Esophagus squamous epithelium (tissue), 5 donors: ENCODE measurements around the gene ATXN7L3. TPM values are rescaled to one million over a fixed set of nuclear protein-coding genes. Genes with fewer than 3 reads are reported as not detected.
A peak's percentile ranks its signal among the peaks of the same experiment; 100 is the strongest.

Experiments
- DNase-seq: peaks from one replicate; lab custom pipeline; 2025; lab: John Stamatoyannopoulos, UW
- H3K27ac ChIP-seq, 4 donors: fragments of 200-600 bp; sonication (generic); one replicate each; pipeline ENCODE4 v1.5.1; 2016 to 2019; ENCODE audit warnings: mild to moderate bottlenecking in 1 of 4
- H3K27me3 ChIP-seq, 4 donors: fragments of 200-600 bp; sonication (generic); 1 replicate in 3 of 4; 2 replicates in 1 of 4; pipeline versions ENCODE4 v1.5.1 to v1.6.0; 2017 to 2021; ENCODE audit warnings: antibody characterized with exemption in 1 of 4
- H3K36me3 ChIP-seq, 3 donors: fragments of 200-600 bp; sonication (generic); one replicate each; pipeline ENCODE4 v1.5.1; 2016 to 2019
- H3K4me1 ChIP-seq, 3 donors: fragments of 200-600 bp; sonication (generic); one replicate each; pipeline ENCODE4 v1.5.1; 2017 to 2019
- H3K4me3 ChIP-seq, 4 donors: fragments of 200-600 bp; sonication (generic); 1 replicate in 3 of 4; 2 replicates in 1 of 4; pipeline ENCODE4 v1.5.1; 2016 to 2019; ENCODE audit warnings: mild to moderate bottlenecking in 2 of 4, moderate library complexity in 1 of 4
- H3K9me3 ChIP-seq, 3 donors: fragments of 200-600 bp; sonication (generic); one replicate each; pipeline ENCODE4 v1.5.1; 2016 to 2019
- POLR2A ChIP-seq, 4 donors: fragments of 450-650 bp; IDR thresholded peaks; one replicate each; pipeline ENCODE4 v1.6.1; 2017; ENCODE audit warnings: antibody characterized with exemption in 4 of 4, mild to moderate bottlenecking in 4 of 4, moderate library complexity in 3 of 4
- WGBS, 2 donors: methylation state at CpG; one replicate each; pipeline ENCODE4 v1.1.5; 2018; 5-methylcytosine and 5-hydroxymethylcytosine counted together
- intact Hi-C: fragments of 100-400 bp; cut with DNase I; formaldehyde crosslinking; loops from one replicate; pipeline ENCODE4 v1.15.0; 2022
- total RNA-seq, 4 donors: library from RNA; depleted of rRNA; stranded (reverse); fragments of >200 nt; gene quantifications; one replicate each; pipeline ENCODE4 v1.1.0, GENCODE V29; 2016
- TF ChIP-seq, protein P1 (sequence below), 6 experiments: fragments of 450-650 bp in 4 of 6; fragments of 200-600 bp in 2 of 6; sonication (generic) in 2 of 6; IDR thresholded peaks; one replicate each; pipeline ENCODE4 v1.5.1; 2016 to 2019; ENCODE audit warnings: antibody characterized with exemption in 6 of 6, mild to moderate bottlenecking in 4 of 6, moderate library complexity in 4 of 6
- donor health status: DM: yes; HTN: yes; CAD: no.

The ATXN7L3 gene
- total RNA-seq, 4 donors from 2014 or later = 37.7 to 47.3 (median 44.0) TPM

- Histone ChIP-seq H3K4me3 (no peak overlapping the region), H3K27me3 (no peaks in the 10 kb centered on the region), H3K4me1 (peaks cover 21 to 61% (median 36%) of the 10 kb centered on the region in 3 donors), H3K9me3 (no peaks in the 10 kb centered on the region), H3K27ac (no peak overlapping the region), H3K36me3 (peaks cover 19 to 64% (median 21%) of the 10 kb centered on the region in 3 donors)
- intact Hi-C loops = loop anchor here (10.0 kb wide), 1 partner anchor 298 kb away; the partner anchor contains the start of gene GPATCH8
- DNase-seq = no peak
- no peak for TF ChIP-seq POLR2A (IDR thresholded peaks at IDR 0.05)
- TF ChIP-seq, protein P1, sequence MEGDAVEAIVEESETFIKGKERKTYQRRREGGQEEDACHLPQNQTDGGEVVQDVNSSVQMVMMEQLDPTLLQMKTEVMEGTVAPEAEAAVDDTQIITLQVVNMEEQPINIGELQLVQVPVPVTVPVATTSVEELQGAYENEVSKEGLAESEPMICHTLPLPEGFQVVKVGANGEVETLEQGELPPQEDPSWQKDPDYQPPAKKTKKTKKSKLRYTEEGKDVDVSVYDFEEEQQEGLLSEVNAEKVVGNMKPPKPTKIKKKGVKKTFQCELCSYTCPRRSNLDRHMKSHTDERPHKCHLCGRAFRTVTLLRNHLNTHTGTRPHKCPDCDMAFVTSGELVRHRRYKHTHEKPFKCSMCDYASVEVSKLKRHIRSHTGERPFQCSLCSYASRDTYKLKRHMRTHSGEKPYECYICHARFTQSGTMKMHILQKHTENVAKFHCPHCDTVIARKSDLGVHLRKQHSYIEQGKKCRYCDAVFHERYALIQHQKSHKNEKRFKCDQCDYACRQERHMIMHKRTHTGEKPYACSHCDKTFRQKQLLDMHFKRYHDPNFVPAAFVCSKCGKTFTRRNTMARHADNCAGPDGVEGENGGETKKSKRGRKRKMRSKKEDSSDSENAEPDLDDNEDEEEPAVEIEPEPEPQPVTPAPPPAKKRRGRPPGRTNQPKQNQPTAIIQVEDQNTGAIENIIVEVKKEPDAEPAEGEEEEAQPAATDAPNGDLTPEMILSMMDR (IDR thresholded peaks at IDR 0.05) = no peak
- WGBS, 2 donors = 40 to 80% methylated on average over 1 to 6 of the region's 6 CpGs
Measured at GRCh38 chr17:44206825-44207155, 7.1 kb upstream of the ATXN7L3 start.

- Histone ChIP-seq H3K4me1 (peaks cover 19 to 61% (median 36%) of the 10 kb centered on the region in 3 donors), H3K36me3 (peaks cover 15 to 58% (median 19%) of the 10 kb centered on the region in 3 donors), H3K27ac (peak overlapping the region in 1 of 4 donors; percentile 44), H3K9me3 (no peaks in the 10 kb centered on the region), H3K27me3 (no peaks in the 10 kb centered on the region), H3K4me3 (no peak overlapping the region)
- WGBS, 2 donors = 25 to 46% methylated on average over 7 to 11 of the region's 13 CpGs
- no peak for DNase-seq
- intact Hi-C loops = loop anchor here (10.0 kb wide), 1 partner anchor 299 kb away; the partner anchor contains the start of gene GPATCH8
- no peak for TF ChIP-seq POLR2A (IDR thresholded peaks at IDR 0.05)
- TF ChIP-seq, protein P1 (IDR thresholded peaks at IDR 0.05) = no peak
Measured at GRCh38 chr17:44205962-44206824, 6.5 kb upstream of the ATXN7L3 start.

- H3K4me3 ChIP-seq = no peak overlapping the region
- DNase-seq = no peak
- WGBS, 2 donors = 48 to 90% methylated on average over 2 to 5 of the region's 5 CpGs
- no peaks in the 10 kb centered on the region for H3K9me3 ChIP-seq
- H3K27ac ChIP-seq = peak overlapping the region; percentile 3 to 44 (median 10)
- no peaks in the 10 kb centered on the region for H3K27me3 ChIP-seq
- intact Hi-C loops = loop anchor here (10.0 kb wide), 1 partner anchor 300 kb away; the partner anchor contains the start of gene GPATCH8
- peaks cover 5 to 40% (median 19%) of the 10 kb centered on the region in 3 donors for H3K36me3 ChIP-seq
- TF ChIP-seq, protein P1 (IDR thresholded peaks at IDR 0.05) = no peak
- TF ChIP-seq POLR2A (IDR thresholded peaks at IDR 0.05) = no peak
- peaks cover 17 to 52% (median 27%) of the 10 kb centered on the region in 3 donors for H3K4me1 ChIP-seq
Measured at GRCh38 chr17:44204441-44204882, 4.8 kb upstream of the ATXN7L3 start.

DNA sequence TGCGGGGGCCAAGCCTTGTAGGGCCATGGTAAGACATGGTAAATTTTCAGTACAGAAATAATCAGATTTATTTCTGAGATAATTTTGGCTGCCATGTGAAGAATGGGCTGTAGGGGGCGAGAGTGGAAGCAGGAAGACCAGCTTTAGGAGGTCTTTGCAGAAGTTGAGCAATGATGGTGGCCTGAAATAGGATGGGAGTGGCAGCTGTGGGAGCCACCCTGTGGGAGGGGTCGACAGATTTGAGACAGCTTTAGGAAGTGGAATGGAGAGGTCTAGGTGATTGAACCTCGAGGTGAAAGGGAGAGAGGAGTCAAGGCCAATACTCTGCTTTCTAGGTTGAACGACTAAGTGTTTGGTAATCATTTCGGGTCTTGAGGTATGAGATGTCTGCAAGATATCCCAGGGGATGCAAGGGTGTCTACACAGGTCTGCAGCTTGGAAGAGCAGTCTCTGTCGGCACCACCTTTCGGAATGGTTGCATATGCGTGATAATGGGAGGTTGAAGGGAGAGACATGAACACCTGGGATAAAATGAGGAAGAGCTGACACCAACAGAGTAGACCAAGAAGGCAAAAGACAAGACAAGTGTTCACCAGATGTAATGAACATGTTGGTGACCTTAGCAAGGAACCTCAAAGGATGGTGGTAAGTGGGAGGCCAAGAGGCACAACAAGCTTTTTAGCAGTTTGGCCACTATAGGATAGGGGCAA lies 4.2 kb upstream of the ATXN7L3 start:
- no peak for DNase-seq
- H3K27me3 ChIP-seq = no peaks in the 10 kb centered on the region
- H3K36me3 ChIP-seq = peaks cover 0 to 35% (median 13%) of the 10 kb centered on the region in 3 donors
- H3K9me3 ChIP-seq = no peaks in the 10 kb centered on the region
- TF ChIP-seq, protein P1 (IDR thresholded peaks at IDR 0.05) = peak in 5 of 6 experiments; percentile 44 to 71 (median 56)
- no peak for TF ChIP-seq POLR2A (IDR thresholded peaks at IDR 0.05)
- peak overlapping the region; percentile 6 to 44 (median 20) for H3K27ac ChIP-seq
- intact Hi-C loops = loop anchor here (10.0 kb wide), 1 partner anchor 301 kb away; the partner anchor contains the start of gene GPATCH8
- WGBS, 2 donors = 46 to 53% methylated on average over 9 of the region's 9 CpGs
- H3K4me1 ChIP-seq = peaks cover 17 to 46% (median 27%) of the 10 kb centered on the region in 3 donors
- no peak overlapping the region for H3K4me3 ChIP-seq
